ENCODE data around the gene ZNF576. TPM values are rescaled to one million over a fixed set of nuclear protein-coding genes. Genes with fewer than 3 reads are reported as not detected.

Gene ZNF576
- total and polyA plus RNA-seq, 2 of the 4 experiments (the other 2 are of a cell fraction): 13.8 to 19.5 TPM

DNA sequence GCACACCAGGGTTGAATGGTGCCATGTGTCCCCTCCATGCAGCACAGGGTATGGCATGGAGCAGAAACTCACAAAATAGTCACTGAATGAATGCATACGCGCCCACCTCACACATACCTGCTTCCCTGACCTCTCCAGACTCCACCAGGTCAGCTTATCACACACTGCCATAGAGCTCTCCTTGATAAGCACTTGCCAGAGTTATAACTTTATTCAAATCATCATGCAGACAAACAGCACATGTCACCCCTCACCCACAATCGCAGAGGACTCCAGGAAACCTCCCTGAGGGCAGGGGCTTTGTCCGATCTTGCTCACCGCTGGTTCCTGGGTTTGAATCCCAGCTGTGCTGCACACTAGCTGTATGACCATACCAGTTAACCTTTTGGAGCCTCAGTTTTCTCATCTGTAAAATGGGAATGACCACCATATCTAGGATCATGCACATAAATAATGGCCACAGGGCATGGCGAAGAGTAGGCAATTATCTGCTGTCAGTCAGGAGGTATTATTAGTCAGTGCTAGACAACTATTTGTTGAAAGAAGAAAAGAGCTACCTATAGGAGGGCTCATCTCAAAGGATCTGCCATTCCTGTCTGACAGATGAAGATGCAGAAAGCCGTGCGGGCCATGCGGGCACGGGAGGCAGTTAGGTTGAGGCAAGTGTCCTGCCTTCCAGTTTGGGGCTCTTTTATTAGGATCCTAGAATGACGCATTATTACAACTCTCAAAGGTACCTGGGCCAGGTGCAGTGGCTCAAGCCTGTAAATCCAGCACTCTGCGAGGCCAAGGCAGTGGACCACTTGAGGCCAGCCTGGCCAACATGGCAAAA lies 35.0 kb upstream of the ZNF576 start:
- H2AFZ ChIP-seq (replicated peaks; ENCODE audit: low read length, poor library complexity): no peak overlapping the region
- H2BK15ac ChIP-seq (ENCODE audit: low read depth, low read length): no peak overlapping the region; the same call in 2 of the 3 replicates
- H3K27ac ChIP-seq (ENCODE audit: insufficient read depth, low read length): no peak overlapping the region
- H3K79me1 ChIP-seq (ENCODE audit: low read depth in 1 of 2, low read length in 2 of 2): peaks cover 13 to 54% of the 10 kb centered on the region in 2 experiments; a peak in 3 of 4 replicates
- H3K27me3 ChIP-seq (ENCODE audit: control insufficient read depth, insufficient read depth, low read length): no peaks in the 10 kb centered on the region
- POLR2A ChIA-PET (ENCODE audit: unreplicated experiment): no interaction called here
- H3K36me3 ChIP-seq (ENCODE audit: control insufficient read depth, insufficient read depth, low read length): peaks cover 9% of the 10 kb centered on the region
- intact Hi-C loops (cut with micrococcal nuclease): loop anchor here (2.0 kb wide), 1 partner anchor 33 kb away; no protein-coding TSS in a partner anchor
- H3K4me3 ChIP-seq (ENCODE audit: insufficient read depth, low read depth, low read length): no peak overlapping the region
- H4K8ac ChIP-seq (ENCODE audit: low read depth in 2 of 2, low read length in 2 of 2): no peak overlapping the region
- H3K4ac ChIP-seq (ENCODE audit: low read depth, low read length): peak overlapping the region; percentile 18
- CTCF ChIA-PET: interaction anchor here (1.5 kb wide), 1 partner anchor 26 kb away, joined by 3 read pairs; no protein-coding TSS in a partner anchor
- peaks cover 29% of the 10 kb centered on the region for H3K9me1 ChIP-seq (ENCODE audit: insufficient read depth, low read length)
- H3K18ac ChIP-seq (ENCODE audit: low read depth, low read length): no peak overlapping the region
- no peak overlapping the region for H3K56ac ChIP-seq (ENCODE audit: extremely low read depth, insufficient read depth, low read length)
- DNase-seq (no peak), ATAC-seq (ENCODE audit: low read depth) (no peak)
- H3K4me1 ChIP-seq (ENCODE audit: control insufficient read depth, insufficient read depth, low read length): peaks cover 5% of the 10 kb centered on the region
- H3K14ac ChIP-seq (replicated peaks; ENCODE audit: low read depth, low read length): no peak overlapping the region
- in situ Hi-C loops (cut with MboI; ENCODE audit: low sequenced_read_pairs): no loop called here
- H4K20me1 ChIP-seq (ENCODE audit: insufficient read depth, low read length): peaks cover 6% of the 10 kb centered on the region; the same call in 1 of the 2 replicates
- no peak overlapping the region; the same call in 1 of the 2 replicates for H4K91ac ChIP-seq (ENCODE audit: insufficient read depth, low read depth, low read length)
- no peak overlapping the region; the same call in 1 of the 2 replicates for H2BK20ac ChIP-seq (ENCODE audit: low read depth, low read length)
- peak overlapping the region; percentile 15; the same call in 1 of the 2 replicates for H2AK5ac ChIP-seq (ENCODE audit: low read depth, low read length)
- no peaks in the 10 kb centered on the region for H3K9me3 ChIP-seq (ENCODE audit: control insufficient read depth, insufficient read depth, low read length)
- 69% methylated on average over 3 of the region's 12 CpGs; no CpG with 5 or more reads in 1 of the 2 experiments for WGBS, 2 experiments (ENCODE audit: extremely low coverage in 2 of 2, insufficient read length in 1 of 2)
- H2BK120ac ChIP-seq (ENCODE audit: low read depth, low read length): peak overlapping the region; percentile 66
- TF ChIP-seq MAZ (IDR thresholded peaks at IDR 0.05; ENCODE audit: borderline replicate concordance, low read depth, low read length) (no peak), NFE2L2 (IDR thresholded peaks at IDR 0.05; ENCODE audit: low read depth, low read length) (no peak), RCOR1 (IDR thresholded peaks at IDR 0.05; ENCODE audit: insufficient replicate concordance, low read length) (no peak), CEBPB (IDR thresholded peaks at IDR 0.05; ENCODE audit: low read depth, low read length) (no peak), RFX5 (IDR thresholded peaks at IDR 0.05; ENCODE audit: low read depth, low read length) (no peak)
- H2AK9ac ChIP-seq (replicated peaks; ENCODE audit: low read depth, low read length, poor library complexity): peak overlapping the region; percentile 3
- H2BK5ac ChIP-seq (ENCODE audit: low read depth, low read length, poor library complexity, severe bottlenecking): no peak overlapping the region
- BruUV-seq (replicated peaks): no TSS peak
- H3K4me2 ChIP-seq (ENCODE audit: low read depth, low read length): no peak overlapping the region
- H4K5ac ChIP-seq (ENCODE audit: low read depth, low read length): no peak overlapping the region
- H3K9ac ChIP-seq (ENCODE audit: low read depth, low read length): no peak overlapping the region
- H3K23ac ChIP-seq (ENCODE audit: low read depth, low read length): no peak overlapping the region
- dilution Hi-C loops (cut with HindIII; ENCODE audit: low sequenced_read_pairs, unreplicated experiment): no loop called here

Data from IMR-90 (cell line).